Measurements from ENCODE around the gene CCDC32. TPM values are rescaled to one million over a fixed set of nuclear protein-coding genes. Genes with fewer than 3 reads are reported as not detected.
A peak's percentile ranks its signal among the peaks of the same experiment; 100 is the strongest.

CCDC32 gene
- total RNA-seq, 4 donors from 2014 or later = 21.6 to 43.9 (median 33.0) TPM

GRCh38 chr15:40598126-40598525, 33.3 kb upstream of the CCDC32 start:
- Histone ChIP-seq H3K27ac (no peak overlapping the region), H3K36me3 (no peaks in the 10 kb centered on the region), H3K9me3 (no peaks in the 10 kb centered on the region), H3K4me3 (no peak overlapping the region), H3K27me3 (no peaks in the 10 kb centered on the region), H3K4me1 (peaks cover 0 to 15% (median 8%) of the 10 kb centered on the region in 4 donors)
- TF ChIP-seq CTCF (IDR thresholded peaks at IDR 0.05) (no peak), EP300 (IDR thresholded peaks at IDR 0.05) (no peak), POLR2A (IDR thresholded peaks at IDR 0.05) (no peak)
- DNase-seq (ENCODE audit: low spot score in 2 of 2) = no peak
- WGBS, 2 donors = 55 to 77% methylated on average over 3 of the region's 3 CpGs

GRCh38 chr15:40597024-40597423, 32.2 kb upstream of the CCDC32 start:
- 96 to 97% methylated on average over 2 of the region's 2 CpGs for WGBS, 2 donors
- Histone ChIP-seq H3K4me3 (no peak overlapping the region), H3K9me3 (no peaks in the 10 kb centered on the region), H3K27ac (no peak overlapping the region), H3K4me1 (peaks cover 0 to 15% (median 8%) of the 10 kb centered on the region in 4 donors), H3K27me3 (no peaks in the 10 kb centered on the region), H3K36me3 (no peaks in the 10 kb centered on the region)
- TF ChIP-seq POLR2A (IDR thresholded peaks at IDR 0.05) (no peak), EP300 (IDR thresholded peaks at IDR 0.05) (no peak), CTCF (IDR thresholded peaks at IDR 0.05) (no peak)
- no peak for DNase-seq (ENCODE audit: low spot score in 2 of 2)

- no peak overlapping the region for H3K4me3 ChIP-seq
- WGBS, 2 donors = 57 to 63% methylated on average over 5 of the region's 5 CpGs
- no peaks in the 10 kb centered on the region for H3K36me3 ChIP-seq
- peaks cover 0 to 15% (median 8%) of the 10 kb centered on the region in 4 donors for H3K4me1 ChIP-seq
- DNase-seq (ENCODE audit: low spot score in 2 of 2) = no peak
- H3K27me3 ChIP-seq = no peaks in the 10 kb centered on the region
- H3K9me3 ChIP-seq = no peaks in the 10 kb centered on the region
- no peak overlapping the region for H3K27ac ChIP-seq
- no peak for TF ChIP-seq CTCF (IDR thresholded peaks at IDR 0.05)
- TF ChIP-seq EP300 (IDR thresholded peaks at IDR 0.05) = no peak
- TF ChIP-seq POLR2A (IDR thresholded peaks at IDR 0.05) = no peak
Observed at GRCh38 chr15:40595773-40596172, 30.9 kb upstream of the CCDC32 start.

- 27 to 29% methylated on average over 5 of the region's 5 CpGs for WGBS, 2 donors
- H3K27me3 ChIP-seq = no peaks in the 10 kb centered on the region
- H3K27ac ChIP-seq = no peak overlapping the region
- TF ChIP-seq CTCF (IDR thresholded peaks at IDR 0.05) (no peak), EP300 (IDR thresholded peaks at IDR 0.05) (no peak), POLR2A (IDR thresholded peaks at IDR 0.05) (no peak)
- H3K4me1 ChIP-seq = peaks cover 0 to 18% (median 8%) of the 10 kb centered on the region in 4 donors
- no peaks in the 10 kb centered on the region for H3K36me3 ChIP-seq
- H3K4me3 ChIP-seq = peak overlapping the region in 1 of 4 donors; percentile 78
- H3K9me3 ChIP-seq = no peaks in the 10 kb centered on the region
- DNase-seq (ENCODE audit: low spot score in 2 of 2) = no peak
Observed at GRCh38 chr15:40595219-40595618, 30.4 kb upstream of the CCDC32 start.

- DNase-seq (ENCODE audit: low spot score in 2 of 2) = no peak
- 0 to 1% methylated on average over 30 to 31 of the region's 31 CpGs for WGBS, 2 donors
- no peak for TF ChIP-seq EP300 (IDR thresholded peaks at IDR 0.05)
- no peak for TF ChIP-seq CTCF (IDR thresholded peaks at IDR 0.05)
- TF ChIP-seq POLR2A (IDR thresholded peaks at IDR 0.05) = no peak
- Histone ChIP-seq H3K27ac (peak overlapping the region in 3 of 4 donors; percentile 94 to 98 (median 94)), H3K4me1 (peaks cover 0 to 21% (median 8%) of the 10 kb centered on the region in 4 donors), H3K9me3 (no peaks in the 10 kb centered on the region), H3K27me3 (no peaks in the 10 kb centered on the region), H3K36me3 (no peaks in the 10 kb centered on the region), H3K4me3 (peak overlapping the region; percentile 48 to 78 (median 64))
Observed at GRCh38 chr15:40594429-40594836, 29.6 kb upstream of the CCDC32 start.

Data from tibial nerve (tissue), 4 donors.